ENCODE results near the gene DYNLL2. TPM values are rescaled to one million over a fixed set of nuclear protein-coding genes. Genes with fewer than 3 reads are reported as not detected.

The DYNLL2 gene
- polyA plus RNA-seq, 2 of the 4 experiments (the other 2 are of a cell fraction) = 19.6 to 33.7 TPM

DNA sequence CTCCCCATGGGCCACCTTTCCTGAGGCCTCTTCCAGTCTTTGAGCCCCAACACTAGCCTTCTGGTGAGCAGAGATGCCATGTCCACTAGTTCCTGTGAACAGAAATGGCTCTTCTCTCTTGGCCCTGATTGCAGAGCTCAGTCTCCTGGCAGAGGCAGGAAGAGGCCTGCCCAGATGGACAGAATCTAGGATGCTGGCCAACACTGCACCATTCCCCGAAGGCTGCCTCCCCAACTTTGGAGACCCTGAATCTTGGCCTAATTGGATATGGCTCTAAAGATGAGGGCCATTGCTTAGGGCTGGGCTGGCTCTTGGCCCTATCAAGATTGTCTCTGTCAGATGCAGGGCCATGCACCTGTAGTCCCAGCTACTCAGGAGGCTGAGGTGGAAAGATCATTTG lies 18.0 kb upstream of the DYNLL2 start:
- FAIRE-seq = no peak
- H3K4me2 ChIP-seq = no peak overlapping the region
- H3K9me3 ChIP-seq = no peaks in the 10 kb centered on the region
- no peaks in the 10 kb centered on the region for H3K4me1 ChIP-seq
- ATAC-seq = no peak
- H3K27ac ChIP-seq = no peak overlapping the region
- 83% methylated on average over 1 of the region's 1 CpG for WGBS (ENCODE audit: missing lambda C conversion rate)
- no peak overlapping the region for H3K4me3 ChIP-seq
- no peak for DNase-seq (ENCODE audit: low read depth in 1 of 2, low spot score in 1 of 2)
- CTCF ChIA-PET = interaction anchor here (1.5 kb wide), 1 partner anchor 12 kb away, joined by 3 read pairs; no protein-coding TSS in a partner anchor
- POLR2A ChIA-PET = no interaction called here
- TF ChIP-seq EHF (CRISPR knock-in tag; IDR thresholded peaks at IDR 0.05) (no peak), POLR2AphosphoS2 (conservative IDR thresholded peaks at IDR 0.05; ENCODE audit: low read length) (no peak), NPAS2 (CRISPR knock-in tag; IDR thresholded peaks at IDR 0.05; ENCODE audit: borderline replicate concordance) (no peak), CBX8 (IDR thresholded peaks at IDR 0.05) (no peak), GATA3 (IDR thresholded peaks at IDR 0.05; ENCODE audit: borderline replicate concordance) (no peak), ZSCAN20 (CRISPR knock-in tag; IDR thresholded peaks at IDR 0.05) (no peak), KDM1A (IDR thresholded peaks at IDR 0.05; ENCODE audit: low read depth) (no peak), ZNF302 (CRISPR knock-in tag; IDR thresholded peaks at IDR 0.05) (no peak), ZC3H11A (IDR thresholded peaks at IDR 0.05) (no peak), MAFK (IDR thresholded peaks at IDR 0.05; ENCODE audit: partially characterized antibody) (no peak), MYC (IDR thresholded peaks at IDR 0.05; ENCODE audit: borderline replicate concordance, low read length) (no peak), CHD4 (IDR thresholded peaks at IDR 0.05; ENCODE audit: borderline replicate concordance) (no peak), SMC3 (IDR thresholded peaks at IDR 0.05) (no peak), KDM5A (IDR thresholded peaks at IDR 0.05) (no peak), ZFP36 (IDR thresholded peaks at IDR 0.05; ENCODE audit: borderline replicate concordance, partially characterized antibody) (no peak)
- TF ChIP-seq, protein P1, sequence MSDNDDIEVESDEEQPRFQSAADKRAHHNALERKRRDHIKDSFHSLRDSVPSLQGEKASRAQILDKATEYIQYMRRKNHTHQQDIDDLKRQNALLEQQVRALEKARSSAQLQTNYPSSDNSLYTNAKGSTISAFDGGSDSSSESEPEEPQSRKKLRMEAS (IDR thresholded peaks at IDR 0.05) = no peak
- TF ChIP-seq, protein P2, sequence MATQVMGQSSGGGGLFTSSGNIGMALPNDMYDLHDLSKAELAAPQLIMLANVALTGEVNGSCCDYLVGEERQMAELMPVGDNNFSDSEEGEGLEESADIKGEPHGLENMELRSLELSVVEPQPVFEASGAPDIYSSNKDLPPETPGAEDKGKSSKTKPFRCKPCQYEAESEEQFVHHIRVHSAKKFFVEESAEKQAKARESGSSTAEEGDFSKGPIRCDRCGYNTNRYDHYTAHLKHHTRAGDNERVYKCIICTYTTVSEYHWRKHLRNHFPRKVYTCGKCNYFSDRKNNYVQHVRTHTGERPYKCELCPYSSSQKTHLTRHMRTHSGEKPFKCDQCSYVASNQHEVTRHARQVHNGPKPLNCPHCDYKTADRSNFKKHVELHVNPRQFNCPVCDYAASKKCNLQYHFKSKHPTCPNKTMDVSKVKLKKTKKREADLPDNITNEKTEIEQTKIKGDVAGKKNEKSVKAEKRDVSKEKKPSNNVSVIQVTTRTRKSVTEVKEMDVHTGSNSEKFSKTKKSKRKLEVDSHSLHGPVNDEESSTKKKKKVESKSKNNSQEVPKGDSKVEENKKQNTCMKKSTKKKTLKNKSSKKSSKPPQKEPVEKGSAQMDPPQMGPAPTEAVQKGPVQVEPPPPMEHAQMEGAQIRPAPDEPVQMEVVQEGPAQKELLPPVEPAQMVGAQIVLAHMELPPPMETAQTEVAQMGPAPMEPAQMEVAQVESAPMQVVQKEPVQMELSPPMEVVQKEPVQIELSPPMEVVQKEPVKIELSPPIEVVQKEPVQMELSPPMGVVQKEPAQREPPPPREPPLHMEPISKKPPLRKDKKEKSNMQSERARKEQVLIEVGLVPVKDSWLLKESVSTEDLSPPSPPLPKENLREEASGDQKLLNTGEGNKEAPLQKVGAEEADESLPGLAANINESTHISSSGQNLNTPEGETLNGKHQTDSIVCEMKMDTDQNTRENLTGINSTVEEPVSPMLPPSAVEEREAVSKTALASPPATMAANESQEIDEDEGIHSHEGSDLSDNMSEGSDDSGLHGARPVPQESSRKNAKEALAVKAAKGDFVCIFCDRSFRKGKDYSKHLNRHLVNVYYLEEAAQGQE (IDR thresholded peaks at IDR 0.05) = no peak
- TF ChIP-seq, protein P3, sequence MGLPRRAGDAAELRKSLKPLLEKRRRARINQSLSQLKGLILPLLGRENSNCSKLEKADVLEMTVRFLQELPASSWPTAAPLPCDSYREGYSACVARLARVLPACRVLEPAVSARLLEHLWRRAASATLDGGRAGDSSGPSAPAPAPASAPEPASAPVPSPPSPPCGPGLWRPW (IDR thresholded peaks at IDR 0.05) = no peak
- TF ChIP-seq, protein P4, sequence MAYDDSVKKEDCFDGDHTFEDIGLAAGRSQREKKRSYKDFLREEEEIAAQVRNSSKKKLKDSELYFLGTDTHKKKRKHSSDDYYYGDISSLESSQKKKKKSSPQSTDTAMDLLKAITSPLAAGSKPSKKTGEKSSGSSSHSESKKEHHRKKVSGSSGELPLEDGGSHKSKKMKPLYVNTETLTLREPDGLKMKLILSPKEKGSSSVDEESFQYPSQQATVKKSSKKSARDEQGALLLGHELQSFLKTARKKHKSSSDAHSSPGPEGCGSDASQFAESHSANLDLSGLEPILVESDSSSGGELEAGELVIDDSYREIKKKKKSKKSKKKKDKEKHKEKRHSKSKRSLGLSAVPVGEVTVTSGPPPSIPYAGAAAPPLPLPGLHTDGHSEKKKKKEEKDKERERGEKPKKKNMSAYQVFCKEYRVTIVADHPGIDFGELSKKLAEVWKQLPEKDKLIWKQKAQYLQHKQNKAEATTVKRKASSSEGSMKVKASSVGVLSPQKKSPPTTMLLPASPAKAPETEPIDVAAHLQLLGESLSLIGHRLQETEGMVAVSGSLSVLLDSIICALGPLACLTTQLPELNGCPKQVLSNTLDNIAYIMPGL (CRISPR knock-in tag; IDR thresholded peaks at IDR 0.05; ENCODE audit: borderline replicate concordance) = no peak
- TF ChIP-seq, protein P5, sequence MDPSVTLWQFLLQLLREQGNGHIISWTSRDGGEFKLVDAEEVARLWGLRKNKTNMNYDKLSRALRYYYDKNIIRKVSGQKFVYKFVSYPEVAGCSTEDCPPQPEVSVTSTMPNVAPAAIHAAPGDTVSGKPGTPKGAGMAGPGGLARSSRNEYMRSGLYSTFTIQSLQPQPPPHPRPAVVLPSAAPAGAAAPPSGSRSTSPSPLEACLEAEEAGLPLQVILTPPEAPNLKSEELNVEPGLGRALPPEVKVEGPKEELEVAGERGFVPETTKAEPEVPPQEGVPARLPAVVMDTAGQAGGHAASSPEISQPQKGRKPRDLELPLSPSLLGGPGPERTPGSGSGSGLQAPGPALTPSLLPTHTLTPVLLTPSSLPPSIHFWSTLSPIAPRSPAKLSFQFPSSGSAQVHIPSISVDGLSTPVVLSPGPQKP (IDR thresholded peaks at IDR 0.05; ENCODE audit: low read depth, low read length) = no peak

DNA sequence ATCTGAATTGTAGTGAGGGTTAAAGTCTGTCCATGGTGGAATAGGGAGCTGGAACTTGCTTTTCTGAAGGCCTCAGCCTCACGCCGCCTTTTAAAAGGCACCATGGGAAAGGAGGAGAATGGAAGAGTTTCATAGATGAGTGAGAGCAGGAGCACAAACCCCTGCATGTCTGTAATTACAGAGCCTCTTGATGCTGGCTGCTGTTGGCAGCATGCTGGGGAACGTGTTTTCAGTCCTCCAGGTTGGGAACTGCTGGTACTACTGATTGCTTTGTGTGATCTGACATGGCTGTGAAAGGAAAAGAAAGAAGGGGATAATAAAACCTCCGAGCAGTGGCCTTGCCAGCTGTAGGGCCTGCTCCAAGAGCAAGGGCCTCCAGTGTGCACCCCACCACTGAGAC lies 16.8 kb upstream of the DYNLL2 start:
- H3K4me3 ChIP-seq = no peak overlapping the region
- H3K4me1 ChIP-seq = no peaks in the 10 kb centered on the region
- H3K4me2 ChIP-seq = no peak overlapping the region
- no peak for ATAC-seq
- CTCF ChIA-PET = interaction anchor here (0.9 kb wide), 1 partner anchor 16 kb away, joined by 3 read pairs; no protein-coding TSS in a partner anchor
- DNase-seq (ENCODE audit: low read depth in 1 of 2, low spot score in 1 of 2) = no peak
- POLR2A ChIA-PET = interaction anchor here (1.0 kb wide), 1 partner anchor 16 kb away, joined by 5 read pairs; the partner anchor contains the start of gene DYNLL2
- H3K27ac ChIP-seq = no peak overlapping the region
- 58% methylated on average over 4 of the region's 4 CpGs for WGBS (ENCODE audit: missing lambda C conversion rate)
- TF ChIP-seq SREBF2 (IDR thresholded peaks at IDR 0.05) = no peak
- no peak for TF ChIP-seq HOXB13 (CRISPR knock-in tag; IDR thresholded peaks at IDR 0.05; ENCODE audit: low read depth)
- no peak for TF ChIP-seq RCOR1 (IDR thresholded peaks at IDR 0.05; ENCODE audit: low read depth, low read length)
- no peak for TF ChIP-seq CHD4 (IDR thresholded peaks at IDR 0.05; ENCODE audit: borderline replicate concordance)
- TF ChIP-seq RARB (CRISPR knock-in tag; IDR thresholded peaks at IDR 0.05) = no peak
- no peak for TF ChIP-seq FOXS1 (CRISPR knock-in tag; IDR thresholded peaks at IDR 0.05)
- no peak for TF ChIP-seq MYC (IDR thresholded peaks at IDR 0.05; ENCODE audit: borderline replicate concordance, low read length)
- TF ChIP-seq PHF8 (IDR thresholded peaks at IDR 0.05; ENCODE audit: borderline replicate concordance, low read depth) = no peak
- TF ChIP-seq CBX8 (IDR thresholded peaks at IDR 0.05) = no peak
- TF ChIP-seq, protein P6, sequence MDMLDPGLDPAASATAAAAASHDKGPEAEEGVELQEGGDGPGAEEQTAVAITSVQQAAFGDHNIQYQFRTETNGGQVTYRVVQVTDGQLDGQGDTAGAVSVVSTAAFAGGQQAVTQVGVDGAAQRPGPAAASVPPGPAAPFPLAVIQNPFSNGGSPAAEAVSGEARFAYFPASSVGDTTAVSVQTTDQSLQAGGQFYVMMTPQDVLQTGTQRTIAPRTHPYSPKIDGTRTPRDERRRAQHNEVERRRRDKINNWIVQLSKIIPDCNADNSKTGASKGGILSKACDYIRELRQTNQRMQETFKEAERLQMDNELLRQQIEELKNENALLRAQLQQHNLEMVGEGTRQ (IDR thresholded peaks at IDR 0.05) = no peak
- no peak for TF ChIP-seq POLR2AphosphoS2 (conservative IDR thresholded peaks at IDR 0.05; ENCODE audit: low read length)
- TF ChIP-seq ZNF302 (CRISPR knock-in tag; IDR thresholded peaks at IDR 0.05) = no peak
- TF ChIP-seq ZC3H11A (IDR thresholded peaks at IDR 0.05) = no peak
- TF ChIP-seq EHF (CRISPR knock-in tag; IDR thresholded peaks at IDR 0.05) = no peak
- TF ChIP-seq, protein P5 (IDR thresholded peaks at IDR 0.05; ENCODE audit: low read depth, low read length) = no peak
- H3K9me3 ChIP-seq = no peaks in the 10 kb centered on the region
- FAIRE-seq = no peak
